T-helper 2 cell treated with Interferon-gamma antibody and Interleukin-4, amounts not matched to agents 5 μg/mL and 100 μg/mL, for 36 hours (primary cell): ENCODE measurements around the gene BCAS3.
A peak's percentile ranks its signal among the peaks of the same experiment; 100 is the strongest.

ENCODE experiments used
- DNase-seq: peaks from one replicate; pipeline ENCODE4 v3.0.0; 2021; ENCODE audit warnings: low spot score
- H3K27ac Mint-ChIP-seq: one replicate; pipeline ENCODE4 v1.8.0; 2021; ENCODE audit warnings: mild to moderate bottlenecking, mixed read lengths
- H3K27me3 Mint-ChIP-seq: one replicate; pipeline ENCODE4 v1.8.0; 2021; ENCODE audit warnings: low read depth, mixed read lengths
- H3K36me3 Mint-ChIP-seq: one replicate; pipeline ENCODE4 v1.8.0; 2021; ENCODE audit warnings: low read depth, mixed read lengths
- H3K4me1 Mint-ChIP-seq: one replicate; pipeline ENCODE4 v1.8.0; 2021; ENCODE audit warnings: low read depth, mixed read lengths
- H3K4me3 Mint-ChIP-seq: one replicate; pipeline ENCODE4 v1.8.0; 2022; ENCODE audit warnings: mild to moderate bottlenecking, moderate library complexity, mixed read lengths
- H3K9me3 Mint-ChIP-seq: one replicate; pipeline ENCODE4 v1.8.0; 2021; ENCODE audit warnings: mixed read lengths

The BCAS3 gene

GRCh38 chr17:61410141-61411010 is 732.7 kb downstream of the BCAS3 start:
- peaks cover 11% of the 10 kb centered on the region for H3K4me1 Mint-ChIP-seq
- no peak overlapping the region for H3K27ac Mint-ChIP-seq
- DNase-seq = peak; percentile 53
- no peaks in the 10 kb centered on the region for H3K36me3 Mint-ChIP-seq
- H3K27me3 Mint-ChIP-seq = peaks cover 63% of the 10 kb centered on the region
- no peaks in the 10 kb centered on the region for H3K9me3 Mint-ChIP-seq
- peak overlapping the region; percentile 65 for H3K4me3 Mint-ChIP-seq

GRCh38 chr17:61411011-61411260 is 733.3 kb downstream of the BCAS3 start:
- no peak for DNase-seq
- Mint-ChIP-seq H3K36me3 (no peaks in the 10 kb centered on the region), H3K27me3 (peaks cover 64% of the 10 kb centered on the region), H3K4me3 (peak overlapping the region; percentile 65), H3K9me3 (no peaks in the 10 kb centered on the region), H3K4me1 (peaks cover 11% of the 10 kb centered on the region), H3K27ac (no peak overlapping the region)

GRCh38 chr17:61411261-61412142 is 733.9 kb downstream of the BCAS3 start:
- Mint-ChIP-seq H3K27me3 (peaks cover 63% of the 10 kb centered on the region), H3K36me3 (no peaks in the 10 kb centered on the region), H3K4me3 (peak overlapping the region; percentile 51), H3K9me3 (no peaks in the 10 kb centered on the region), H3K27ac (no peak overlapping the region), H3K4me1 (peaks cover 11% of the 10 kb centered on the region)
- peak; percentile 27 for DNase-seq

GRCh38 chr17:61412143-61412859 is 734.6 kb downstream of the BCAS3 start:
- H3K9me3 Mint-ChIP-seq = no peaks in the 10 kb centered on the region
- peak overlapping the region; percentile 57 for H3K4me3 Mint-ChIP-seq
- no peak overlapping the region for H3K27ac Mint-ChIP-seq
- H3K4me1 Mint-ChIP-seq = peaks cover 11% of the 10 kb centered on the region
- peak; percentile 73 for DNase-seq
- no peaks in the 10 kb centered on the region for H3K36me3 Mint-ChIP-seq
- H3K27me3 Mint-ChIP-seq = peaks cover 55% of the 10 kb centered on the region

- H3K27ac Mint-ChIP-seq = no peak overlapping the region
- H3K4me1 Mint-ChIP-seq = peaks cover 10% of the 10 kb centered on the region
- peaks cover 51% of the 10 kb centered on the region for H3K27me3 Mint-ChIP-seq
- no peaks in the 10 kb centered on the region for H3K9me3 Mint-ChIP-seq
- no peaks in the 10 kb centered on the region for H3K36me3 Mint-ChIP-seq
- DNase-seq = no peak
- H3K4me3 Mint-ChIP-seq = peak overlapping the region; percentile 51
Measured at GRCh38 chr17:61412860-61413660, 735.4 kb downstream of the BCAS3 start.

- Mint-ChIP-seq H3K4me3 (no peak overlapping the region), H3K9me3 (no peaks in the 10 kb centered on the region)
Measured at GRCh38 chr17:61413661-61414126, 736.0 kb downstream of the BCAS3 start.

GRCh38 chr17:61414141-61414935 is 736.7 kb downstream of the BCAS3 start:
- Mint-ChIP-seq H3K27ac (no peak overlapping the region), H3K9me3 (no peaks in the 10 kb centered on the region), H3K4me1 (peaks cover 8% of the 10 kb centered on the region), H3K4me3 (no peak overlapping the region), H3K27me3 (peaks cover 44% of the 10 kb centered on the region), H3K36me3 (no peaks in the 10 kb centered on the region)
- no peak for DNase-seq

More at GRCh38 chr17:61413661-61414126, 736.0 kb downstream of the BCAS3 start:
- Mint-ChIP-seq H3K27ac (no peak overlapping the region), H3K4me1 (peaks cover 10% of the 10 kb centered on the region), H3K36me3 (no peaks in the 10 kb centered on the region), H3K27me3 (peaks cover 45% of the 10 kb centered on the region)
- no peak for DNase-seq

GRCh38 chr17:61414936-61415251 is 737.2 kb downstream of the BCAS3 start:
- Mint-ChIP-seq H3K27me3 (peaks cover 43% of the 10 kb centered on the region), H3K36me3 (no peaks in the 10 kb centered on the region)

GRCh38 chr17:61415374-61416210 is 737.9 kb downstream of the BCAS3 start:
- no peaks in the 10 kb centered on the region for H3K9me3 Mint-ChIP-seq
- no peak overlapping the region for H3K4me3 Mint-ChIP-seq
- no peak overlapping the region for H3K27ac Mint-ChIP-seq
- no peak for DNase-seq
- peaks cover 1% of the 10 kb centered on the region for H3K4me1 Mint-ChIP-seq
- no peaks in the 10 kb centered on the region for H3K36me3 Mint-ChIP-seq
- H3K27me3 Mint-ChIP-seq = peaks cover 40% of the 10 kb centered on the region

More at GRCh38 chr17:61414936-61415251, 737.2 kb downstream of the BCAS3 start:
- Mint-ChIP-seq H3K4me3 (no peak overlapping the region), H3K4me1 (peaks cover 6% of the 10 kb centered on the region), H3K27ac (no peak overlapping the region), H3K9me3 (no peaks in the 10 kb centered on the region)
- DNase-seq = no peak

- Mint-ChIP-seq H3K9me3 (no peaks in the 10 kb centered on the region), H3K27ac (no peak overlapping the region), H3K4me3 (no peak overlapping the region), H3K4me1 (no peaks in the 10 kb centered on the region), H3K36me3 (no peaks in the 10 kb centered on the region), H3K27me3 (peaks cover 37% of the 10 kb centered on the region)
- DNase-seq = no peak
Measured at GRCh38 chr17:61416211-61416539, 738.5 kb downstream of the BCAS3 start.

- Mint-ChIP-seq H3K9me3 (no peaks in the 10 kb centered on the region), H3K4me1 (no peaks in the 10 kb centered on the region), H3K4me3 (no peak overlapping the region), H3K27me3 (peaks cover 37% of the 10 kb centered on the region), H3K36me3 (no peaks in the 10 kb centered on the region), H3K27ac (no peak overlapping the region)
- peak; percentile 49 for DNase-seq
Measured at GRCh38 chr17:61416540-61417363, 739.1 kb downstream of the BCAS3 start.
